ENCODE measurements around the gene PIP5KL1. TPM values are rescaled to one million over a fixed set of nuclear protein-coding genes. Genes with fewer than 3 reads are reported as not detected.

PIP5KL1 gene
- total and polyA plus RNA-seq, 2 donors (not counting 3 experiments of a cell fraction or from before 2014, with no cell fraction given): 1.5 to 2.9 TPM

- H3K27me3 ChIP-seq (ENCODE audit: control insufficient read depth in 2 of 2, insufficient read depth in 2 of 2, low read length in 2 of 2): no peaks in the 10 kb centered on the region
- peak; percentile 21 for DNase-seq (ENCODE audit: low read depth, low spot score)
- no peaks in the 10 kb centered on the region for H3K36me3 ChIP-seq (ENCODE audit: control insufficient read depth in 2 of 2, extremely low read depth in 1 of 2, insufficient read depth in 2 of 2, low read length in 2 of 2)
- peak; percentile 21 for TF ChIP-seq JUN (IDR thresholded peaks at IDR 0.05; ENCODE audit: borderline replicate concordance, insufficient read depth, insufficient read length, low read depth)
- TF ChIP-seq, protein P1, sequence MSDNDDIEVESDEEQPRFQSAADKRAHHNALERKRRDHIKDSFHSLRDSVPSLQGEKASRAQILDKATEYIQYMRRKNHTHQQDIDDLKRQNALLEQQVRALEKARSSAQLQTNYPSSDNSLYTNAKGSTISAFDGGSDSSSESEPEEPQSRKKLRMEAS (IDR thresholded peaks at IDR 0.05; ENCODE audit: insufficient read depth, insufficient read length): no peak
- H4K20me1 ChIP-seq (replicated peaks; ENCODE audit: control insufficient read depth, extremely low read depth, insufficient read depth, low read length): no peaks in the 10 kb centered on the region
- no peak overlapping the region for H3K9ac ChIP-seq (replicated peaks; ENCODE audit: extremely low read depth, insufficient read depth, low read length)
- no peak for FAIRE-seq
- dilution Hi-C loops (cut with MboI; ENCODE audit: extremely low pct_ligation_motif_present, low sequenced_read_pairs): no loop called here
- CTCF ChIA-PET: interaction anchor here (3.2 to 3.3 kb wide), 2 partner anchors 12 to 80 kb away, joined by 21 to 22 read pairs; no protein-coding TSS in a partner anchor
- no peak overlapping the region for H3K4me3 ChIP-seq (replicated peaks in 1 of 3; ENCODE audit: insufficient read depth in 1 of 3, low read depth in 1 of 3, low read length in 3 of 3)
- H3K79me2 ChIP-seq (ENCODE audit: control insufficient read depth, insufficient read depth, low read length): no peaks in the 10 kb centered on the region
- intact Hi-C loops (cut with micrococcal nuclease): no loop called here
- POLR2A ChIA-PET: interaction anchor here (0.5 kb wide), 1 partner anchor 162 kb away, joined by 3 read pairs; no protein-coding TSS in a partner anchor
- BruUV-seq (replicated peaks): no TSS peak
- no peak overlapping the region for H3K4me2 ChIP-seq (ENCODE audit: insufficient read depth, low read length)
- no peaks in the 10 kb centered on the region for H3K9me3 ChIP-seq (replicated peaks; ENCODE audit: control insufficient read depth, insufficient read depth, low read length)
- H3K4me1 ChIP-seq (ENCODE audit: control insufficient read depth, extremely low read depth, insufficient read depth, low read length): peaks cover 6% of the 10 kb centered on the region
- H2AFZ ChIP-seq (ENCODE audit: low read depth, low read length): no peak overlapping the region
- H3K27ac ChIP-seq (ENCODE audit: insufficient read depth, low read depth, low read length): no peak overlapping the region
- no peaks in the 10 kb centered on the region for H3K9me1 ChIP-seq (replicated peaks; ENCODE audit: control insufficient read depth, extremely low read depth, insufficient read depth, low read length)
Measured at GRCh38 chr9:127955294-127956015, 24.9 kb upstream of the PIP5KL1 start.

GRCh38 chr9:127954831-127955293, 24.3 kb upstream of the PIP5KL1 start:
- no peak overlapping the region for H3K9ac ChIP-seq (replicated peaks; ENCODE audit: extremely low read depth, insufficient read depth, low read length)
- dilution Hi-C loops (cut with MboI; ENCODE audit: extremely low pct_ligation_motif_present, low sequenced_read_pairs): no loop called here
- no peak for DNase-seq (ENCODE audit: low read depth, low spot score)
- intact Hi-C loops (cut with micrococcal nuclease): no loop called here
- TF ChIP-seq EZH2 (IDR thresholded peaks at IDR 0.05; ENCODE audit: borderline replicate concordance, low read depth, low read length, severe bottlenecking): no peak
- TF ChIP-seq JUN (IDR thresholded peaks at IDR 0.05; ENCODE audit: borderline replicate concordance, insufficient read depth, insufficient read length, low read depth): no peak
- TF ChIP-seq GATA2 (IDR thresholded peaks at IDR 0.05; ENCODE audit: insufficient read depth, insufficient read length, low read depth, low read length): no peak
- no peak for TF ChIP-seq POLR2AphosphoS5 (IDR thresholded peaks at IDR 0.05; ENCODE audit: insufficient read depth, low read depth, low read length)
- TF ChIP-seq FOS (IDR thresholded peaks at IDR 0.05; ENCODE audit: borderline replicate concordance, insufficient read depth, low read length): no peak
- no peaks in the 10 kb centered on the region for H3K79me2 ChIP-seq (ENCODE audit: control insufficient read depth, insufficient read depth, low read length)
- H4K20me1 ChIP-seq (replicated peaks; ENCODE audit: control insufficient read depth, extremely low read depth, insufficient read depth, low read length): no peaks in the 10 kb centered on the region
- no peak overlapping the region for H3K4me3 ChIP-seq (replicated peaks in 1 of 3; ENCODE audit: insufficient read depth in 1 of 3, low read depth in 1 of 3, low read length in 3 of 3)
- CTCF ChIA-PET: interaction anchor here (3.2 to 3.3 kb wide), 2 partner anchors 11 to 80 kb away, joined by 21 to 22 read pairs; no protein-coding TSS in a partner anchor
- H3K9me1 ChIP-seq (replicated peaks; ENCODE audit: control insufficient read depth, extremely low read depth, insufficient read depth, low read length): no peaks in the 10 kb centered on the region
- H3K27ac ChIP-seq (ENCODE audit: insufficient read depth, low read depth, low read length): no peak overlapping the region
- no peaks in the 10 kb centered on the region for H3K9me3 ChIP-seq (replicated peaks; ENCODE audit: control insufficient read depth, insufficient read depth, low read length)
- no TSS peak for BruUV-seq (replicated peaks)
- no peaks in the 10 kb centered on the region for H3K27me3 ChIP-seq (ENCODE audit: control insufficient read depth in 2 of 2, insufficient read depth in 2 of 2, low read length in 2 of 2)
- FAIRE-seq: no peak
- no peak overlapping the region for H2AFZ ChIP-seq (ENCODE audit: low read depth, low read length)
- H3K4me2 ChIP-seq (ENCODE audit: insufficient read depth, low read length): no peak overlapping the region
- H3K36me3 ChIP-seq (ENCODE audit: control insufficient read depth in 2 of 2, extremely low read depth in 1 of 2, insufficient read depth in 2 of 2, low read length in 2 of 2): no peaks in the 10 kb centered on the region
- POLR2A ChIA-PET: interaction anchor here (0.5 kb wide), 1 partner anchor 163 kb away, joined by 3 read pairs; no protein-coding TSS in a partner anchor
- H3K4me1 ChIP-seq (ENCODE audit: control insufficient read depth, extremely low read depth, insufficient read depth, low read length): peaks cover 6% of the 10 kb centered on the region

Data from endothelial cell of umbilical vein (primary cell).